ENCODE results near the gene KCNA10.

- TF ChIP-seq POLR2AphosphoS5 (IDR thresholded peaks at IDR 0.05; ENCODE audit: low read depth, low read length) (no peak), TAF1 (IDR thresholded peaks at IDR 0.05; ENCODE audit: borderline replicate concordance, low read depth, low read length) (no peak)
Measured at GRCh38 chr1:110488161-110488560, 30.8 kb downstream of the KCNA10 start.

Data from GM12892 (cell line).